IPS-20b (cell line): Measurements from ENCODE around the gene ASPM.

Experiments used
- H3K27ac ChIP-seq: one replicate; pipeline ENCODE4 v1.5.1; 2013; ENCODE audit warnings: low read length
- H3K27me3 ChIP-seq: 2 replicates; pipeline ENCODE4 v1.6.1; 2013; ENCODE audit warnings: mild to moderate bottlenecking, low read length, inconsistent platforms; ENCODE audit not compliant: insufficient read depth
- H3K36me3 ChIP-seq: 2 replicates; pipeline ENCODE4 v1.6.1; 2013; ENCODE audit warnings: low read depth, mild to moderate bottlenecking, inconsistent platforms, low read length, moderate library complexity; ENCODE audit not compliant: insufficient read depth
- H3K4me1 ChIP-seq: 2 replicates; pipeline ENCODE4 v1.6.1; 2013; ENCODE audit warnings: mild to moderate bottlenecking, control low read depth, inconsistent platforms, low read length, moderate library complexity; ENCODE audit not compliant: insufficient read depth
- H3K4me3 ChIP-seq: 2 replicates; pipeline ENCODE4 v1.5.1; 2013; ENCODE audit warnings: mild to moderate bottlenecking, low read length, inconsistent platforms
- H3K9ac ChIP-seq: 2 replicates; pipeline ENCODE4 v1.6.1; 2013; ENCODE audit warnings: low read depth, mild to moderate bottlenecking, inconsistent platforms, low read length, moderate library complexity
- H3K9me3 ChIP-seq: 2 replicates; pipeline ENCODE4 v1.6.1; 2013; ENCODE audit warnings: mild to moderate bottlenecking, low read depth, low read length, inconsistent platforms; ENCODE audit not compliant: insufficient read depth

The ASPM gene

DNA sequence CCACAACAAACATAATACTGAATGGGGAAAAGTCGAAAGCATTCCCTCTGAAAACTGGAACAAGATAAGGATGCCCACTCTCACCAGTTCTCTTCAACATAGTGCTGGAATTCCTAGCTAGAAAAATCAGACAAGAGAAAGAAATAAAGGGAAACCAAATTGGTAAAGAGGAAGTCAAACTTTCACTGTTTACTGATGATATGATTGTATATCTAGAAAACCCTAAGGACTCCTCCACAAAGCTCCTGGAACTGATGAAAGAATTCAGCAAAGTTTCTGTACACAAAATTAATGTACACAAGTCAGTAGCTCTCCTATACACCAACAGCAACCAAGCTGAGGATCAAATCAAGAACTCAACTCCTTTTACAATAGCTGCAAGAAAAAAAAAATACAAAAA lies 72.5 kb downstream of the ASPM start:
- no peak overlapping the region for H3K4me3 ChIP-seq

DNA sequence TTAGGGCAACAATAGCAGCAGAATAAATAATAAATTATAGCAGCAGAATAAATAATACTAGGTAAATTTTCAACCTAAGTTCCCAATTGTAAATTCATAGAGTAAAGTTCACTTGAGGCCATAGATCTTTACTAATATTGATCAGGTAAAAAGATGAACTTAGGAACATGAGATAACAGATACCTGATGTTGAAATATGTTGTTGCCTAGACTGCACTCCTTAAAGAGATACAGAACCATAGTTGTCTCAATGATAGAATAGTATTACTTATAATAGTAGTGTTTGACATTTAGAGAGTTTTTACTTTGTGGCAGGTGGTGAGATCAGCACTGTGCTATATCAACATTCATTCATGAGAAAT lies 79.0 kb downstream of the ASPM start:
- H3K4me1 ChIP-seq, result no peaks in the 10 kb centered on the region
- no peaks in the 10 kb centered on the region for H3K36me3 ChIP-seq
- H3K9ac ChIP-seq, result no peak overlapping the region
- no peaks in the 10 kb centered on the region for H3K9me3 ChIP-seq
- H3K27me3 ChIP-seq, result no peaks in the 10 kb centered on the region
- H3K4me3 ChIP-seq, result no peak overlapping the region
- H3K27ac ChIP-seq, result no peak overlapping the region

More for the DNA sequence above, 72.5 kb downstream of the ASPM start:
- H3K36me3 ChIP-seq, result no peaks in the 10 kb centered on the region
- no peaks in the 10 kb centered on the region for H3K9me3 ChIP-seq
- H3K27ac ChIP-seq, result no peak overlapping the region
- H3K9ac ChIP-seq, result no peak overlapping the region
- H3K27me3 ChIP-seq, result no peaks in the 10 kb centered on the region
- H3K4me1 ChIP-seq, result no peaks in the 10 kb centered on the region

DNA sequence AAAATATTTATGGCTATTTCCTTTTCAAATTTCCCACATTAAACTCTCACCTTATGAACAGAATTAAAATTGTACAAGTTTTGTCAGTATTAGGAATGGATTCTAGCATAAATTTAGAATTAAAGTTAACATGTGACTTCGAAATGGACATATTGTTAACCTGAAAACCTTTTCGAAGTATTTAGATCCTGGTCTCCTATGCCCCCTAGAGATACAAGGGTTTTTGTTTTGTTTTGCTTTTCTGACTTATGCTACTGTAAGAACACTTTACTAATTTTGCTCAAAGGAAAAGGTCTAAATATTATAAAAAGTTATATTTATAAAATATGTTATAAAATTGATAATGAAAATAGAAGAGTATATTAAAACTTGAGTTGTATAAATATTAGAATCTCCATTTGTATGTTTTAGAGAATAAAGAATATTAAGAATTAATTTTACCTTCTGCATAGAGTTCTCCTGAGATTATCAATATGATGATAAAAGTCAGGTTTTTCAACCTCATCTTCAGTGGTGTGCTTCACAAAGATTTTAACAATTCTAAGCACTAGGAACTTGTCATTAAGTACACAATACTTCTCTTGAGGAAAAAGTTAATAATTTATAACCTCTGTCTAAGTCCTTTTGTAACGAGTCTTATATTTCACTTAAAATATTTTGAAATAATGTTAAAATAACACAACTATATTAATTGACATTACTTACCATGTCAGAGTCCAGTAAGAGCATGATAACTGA lies 79.6 kb downstream of the ASPM start, which contains the start of gene F13B:
Gene F13B, minus strand, starts transcription at position 542 of the 738 bp plus-strand sequence. Its CDS starts 37 bp downstream, at position 505.
- Histone ChIP-seq H3K27me3 (no peaks in the 10 kb centered on the region), H3K9ac (no peak within 1 kb of the TSS), H3K9me3 (no peaks in the 10 kb centered on the region), H3K4me1 (no peaks in the 10 kb centered on the region), H3K4me3 (no peak within 1 kb of the TSS), H3K27ac (no peak within 1 kb of the TSS), H3K36me3 (no peaks in the 10 kb centered on the region)

DNA sequence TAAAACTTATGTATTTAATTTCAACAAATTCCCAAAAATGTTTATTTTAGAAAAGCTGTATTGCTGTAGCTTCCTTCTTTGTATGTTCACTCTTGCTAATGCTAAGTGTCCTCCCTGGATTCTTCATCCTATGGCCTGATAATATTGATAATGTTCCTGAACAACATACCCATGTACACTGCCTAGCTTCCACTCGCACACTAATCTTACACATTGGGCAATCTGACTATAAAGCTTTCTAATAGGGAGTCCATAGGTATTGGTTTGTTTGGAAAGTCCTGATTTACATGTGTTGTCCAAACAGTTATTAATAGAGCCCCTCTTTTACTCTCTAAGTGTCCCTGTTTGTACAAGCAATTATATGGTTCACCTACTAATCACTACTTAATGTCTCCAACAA lies 80.2 kb downstream of the ASPM start:
- no peak overlapping the region for H3K4me3 ChIP-seq
- H3K36me3 ChIP-seq, result no peaks in the 10 kb centered on the region
- H3K4me1 ChIP-seq, result no peaks in the 10 kb centered on the region
- H3K27me3 ChIP-seq, result no peaks in the 10 kb centered on the region
- no peaks in the 10 kb centered on the region for H3K9me3 ChIP-seq
- no peak overlapping the region for H3K27ac ChIP-seq
- no peak overlapping the region for H3K9ac ChIP-seq

DNA sequence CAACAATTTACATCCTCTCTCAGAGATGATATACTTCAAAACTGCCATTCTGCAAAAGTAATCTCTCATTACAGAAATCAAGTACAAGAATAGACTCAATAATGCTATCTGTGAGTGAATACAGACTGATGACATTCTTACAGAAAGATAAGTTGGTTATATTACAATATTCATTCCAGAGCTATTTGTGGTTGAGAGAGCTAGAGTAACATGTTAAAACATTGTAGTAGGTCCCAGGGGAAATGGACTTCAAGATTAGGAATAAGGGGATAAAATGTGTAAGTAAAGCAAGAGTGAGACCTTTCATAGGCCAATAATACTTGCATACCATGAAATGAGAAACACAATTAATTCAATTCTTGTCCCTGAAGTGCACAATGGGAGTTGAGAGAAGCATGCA lies 80.9 kb downstream of the ASPM start:
- Histone ChIP-seq H3K9ac (no peak overlapping the region), H3K4me1 (no peaks in the 10 kb centered on the region), H3K27ac (no peak overlapping the region), H3K9me3 (no peaks in the 10 kb centered on the region), H3K36me3 (no peaks in the 10 kb centered on the region), H3K4me3 (no peak overlapping the region), H3K27me3 (no peaks in the 10 kb centered on the region)

DNA sequence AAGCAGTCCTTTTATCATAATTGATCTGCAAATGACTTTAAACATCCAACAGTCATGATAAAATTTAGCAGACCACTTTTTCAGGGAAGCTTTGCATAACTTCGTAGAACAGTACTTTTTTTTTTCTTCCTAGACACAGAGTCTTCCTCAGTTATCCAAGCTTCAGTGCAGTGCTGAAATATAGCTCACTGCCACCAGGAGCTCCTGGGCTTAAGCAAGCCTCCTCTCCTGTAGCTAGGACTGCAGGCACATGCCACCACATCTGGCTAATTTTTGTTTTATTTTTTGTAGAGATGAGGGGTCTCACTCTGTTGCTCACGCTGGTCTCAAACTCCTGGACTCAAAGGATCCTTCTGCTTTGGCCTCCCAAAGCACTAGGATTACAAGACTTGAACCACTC lies 83.3 kb downstream of the ASPM start:
- H3K27me3 ChIP-seq, result no peaks in the 10 kb centered on the region
- no peaks in the 10 kb centered on the region for H3K9me3 ChIP-seq
- H3K36me3 ChIP-seq, result no peaks in the 10 kb centered on the region
- no peak overlapping the region for H3K4me3 ChIP-seq
- no peaks in the 10 kb centered on the region for H3K4me1 ChIP-seq
- H3K27ac ChIP-seq, result no peak overlapping the region
- H3K9ac ChIP-seq, result no peak overlapping the region

DNA sequence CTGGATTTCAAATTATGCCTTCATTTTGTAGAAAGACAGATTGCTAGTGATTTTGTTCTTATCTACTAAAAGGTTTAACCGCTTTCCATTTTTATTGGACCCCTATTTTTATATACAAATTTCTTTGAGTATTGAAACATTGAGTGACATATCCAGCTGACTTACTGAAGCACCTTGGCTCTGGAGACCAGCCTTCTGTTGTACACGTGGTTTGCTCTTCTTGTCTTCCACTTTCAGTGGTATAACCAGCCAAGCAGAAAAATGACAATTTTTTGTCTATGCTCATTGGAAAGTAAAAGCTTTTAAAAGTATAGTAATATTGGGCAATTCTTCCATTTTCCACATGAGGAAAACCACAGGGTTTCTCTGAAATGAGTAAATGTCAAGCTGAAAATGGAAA lies 83.8 kb downstream of the ASPM start:
- Histone ChIP-seq H3K9me3 (no peaks in the 10 kb centered on the region), H3K4me1 (no peaks in the 10 kb centered on the region), H3K27ac (no peak overlapping the region), H3K9ac (no peak overlapping the region), H3K4me3 (no peak overlapping the region), H3K27me3 (no peaks in the 10 kb centered on the region), H3K36me3 (no peaks in the 10 kb centered on the region)

DNA sequence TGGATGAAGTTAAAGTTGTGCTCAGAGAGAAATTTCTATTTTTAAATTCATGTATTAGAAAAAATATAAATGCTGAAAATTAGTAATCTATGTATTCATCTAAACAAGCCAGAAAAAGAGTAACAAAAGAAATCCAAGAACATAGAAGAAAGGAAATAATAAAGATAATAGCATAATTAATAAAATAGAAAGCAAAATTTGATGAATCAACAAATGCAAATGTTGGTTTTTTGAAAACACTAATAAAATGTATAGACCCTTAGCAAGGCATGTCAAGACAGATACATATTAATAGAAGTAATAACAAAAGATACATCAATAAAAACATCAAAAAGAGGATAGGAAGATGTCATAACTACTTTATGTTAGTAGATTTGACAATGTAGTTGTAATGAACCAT lies 97.4 kb downstream of the ASPM start:
- Histone ChIP-seq H3K27ac (no peak overlapping the region), H3K9me3 (no peaks in the 10 kb centered on the region), H3K4me1 (no peaks in the 10 kb centered on the region)

DNA sequence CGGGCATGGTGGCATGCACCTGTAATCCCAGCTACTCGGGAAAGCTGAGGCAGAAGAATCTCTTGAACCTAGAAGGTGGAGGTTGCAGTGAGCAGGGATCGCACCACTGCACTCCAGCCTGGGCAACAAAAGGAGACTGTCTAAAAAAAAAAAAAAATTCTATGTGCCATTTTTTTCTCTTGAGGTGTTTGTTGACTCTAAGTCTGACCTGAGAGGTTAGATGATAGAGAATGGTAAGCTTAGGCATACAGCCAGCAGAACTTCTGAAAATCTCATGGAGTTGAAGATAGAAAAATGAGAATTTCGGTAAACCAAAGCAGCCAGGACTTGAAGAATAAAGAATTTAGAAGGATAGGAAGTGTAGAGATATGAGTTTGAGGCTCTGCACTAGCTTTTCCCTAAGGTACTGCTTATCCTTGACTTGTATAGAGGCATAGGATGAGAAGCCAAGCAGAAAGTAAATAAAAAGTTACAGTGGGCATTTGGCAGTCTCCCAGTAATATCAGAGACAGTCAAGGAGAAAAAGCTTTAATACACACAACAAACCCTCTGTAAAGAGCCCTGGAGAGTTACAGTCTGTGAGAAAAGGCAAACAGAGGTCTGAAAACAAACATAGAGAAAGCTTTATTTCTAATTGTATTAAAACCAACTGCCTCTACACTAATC lies 103.7 kb downstream of the ASPM start:
- Histone ChIP-seq H3K36me3 (no peaks in the 10 kb centered on the region), H3K9ac (no peak overlapping the region), H3K27ac (no peak overlapping the region), H3K4me3 (no peak overlapping the region), H3K4me1 (no peaks in the 10 kb centered on the region), H3K27me3 (no peaks in the 10 kb centered on the region), H3K9me3 (no peaks in the 10 kb centered on the region)

More for the DNA sequence above, 97.4 kb downstream of the ASPM start:
- Histone ChIP-seq H3K36me3 (no peaks in the 10 kb centered on the region), H3K9ac (no peak overlapping the region), H3K4me3 (no peak overlapping the region), H3K27me3 (no peaks in the 10 kb centered on the region)

DNA sequence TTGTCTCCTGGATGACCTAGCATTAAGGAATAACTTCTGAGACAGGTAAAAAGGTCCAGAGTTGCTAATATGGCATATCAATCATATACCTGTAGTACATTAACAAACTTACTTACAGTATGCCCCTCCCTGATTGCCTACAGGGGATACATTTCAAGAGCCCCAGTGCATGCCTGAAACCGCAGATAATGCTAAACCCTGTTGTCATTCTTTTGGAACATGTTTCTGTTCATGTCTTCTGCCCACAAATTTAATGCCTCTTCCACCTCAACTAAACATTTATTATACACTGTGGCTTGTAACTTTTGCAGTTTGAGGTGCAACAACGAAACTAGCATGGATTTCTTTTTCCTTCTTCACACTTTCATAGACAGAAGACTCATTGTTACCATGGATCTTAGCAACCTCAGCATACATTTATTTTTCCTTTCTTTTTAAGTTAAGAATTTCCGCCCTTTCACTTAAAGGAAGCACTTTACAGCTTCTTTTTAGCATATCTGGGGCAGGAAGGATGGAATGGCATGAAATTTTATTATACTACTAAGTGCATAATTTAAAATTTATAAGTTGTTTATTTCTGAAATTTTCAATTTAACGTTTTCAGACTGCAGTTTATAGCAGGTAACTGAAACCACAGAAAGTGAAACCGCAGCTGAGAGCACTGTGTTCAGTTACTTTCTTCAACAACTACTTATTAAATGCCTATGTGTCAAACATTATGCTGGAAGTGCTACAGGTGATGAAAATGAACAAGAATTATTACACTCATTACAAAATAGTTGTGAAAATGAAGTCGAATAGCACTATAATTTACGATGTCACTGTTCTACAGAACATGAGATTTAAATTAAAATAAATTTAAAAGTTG lies 104.7 kb downstream of the ASPM start:
- Histone ChIP-seq H3K36me3 (no peaks in the 10 kb centered on the region), H3K9ac (no peak overlapping the region), H3K27me3 (no peaks in the 10 kb centered on the region), H3K4me3 (no peak overlapping the region), H3K27ac (no peak overlapping the region), H3K9me3 (no peaks in the 10 kb centered on the region), H3K4me1 (no peaks in the 10 kb centered on the region)

DNA sequence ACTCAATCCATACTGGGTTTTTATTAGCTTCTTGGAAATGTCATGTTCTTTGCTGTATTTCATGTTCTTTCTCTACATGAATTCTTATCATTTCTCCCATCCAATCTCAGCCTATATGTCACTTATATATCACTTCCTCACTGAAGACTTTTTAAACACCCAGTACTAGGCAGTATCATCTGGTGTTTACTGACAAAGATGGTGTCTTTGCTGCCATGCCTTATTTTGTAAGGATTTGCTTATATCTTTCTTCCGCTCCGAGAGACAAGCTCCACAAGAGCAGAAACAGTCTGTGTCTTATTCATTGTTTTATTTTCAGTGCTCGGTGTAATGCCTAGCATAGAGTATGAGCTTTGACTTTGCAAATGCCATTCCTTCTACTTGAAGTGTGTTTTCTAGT lies 109.6 kb downstream of the ASPM start:
- Histone ChIP-seq H3K9me3 (no peaks in the 10 kb centered on the region), H3K36me3 (no peaks in the 10 kb centered on the region), H3K27ac (no peak overlapping the region), H3K9ac (no peak overlapping the region), H3K4me1 (no peaks in the 10 kb centered on the region), H3K27me3 (no peaks in the 10 kb centered on the region), H3K4me3 (no peak overlapping the region)
